Memory B cell (primary cell): ENCODE measurements around the gene NEK4.

ENCODE experiments used
- ATAC-seq: fragments of 150-1000 bp; cut with Tn5 transposase; 2 replicates; pipeline ENCODE4 v1.10.0; 2021; ENCODE audit warnings: low read depth, mild to moderate bottlenecking, moderate library complexity
- DNase-seq, 2 donors: peaks; one replicate each; pipeline ENCODE4 v3.0.0; 2022; ENCODE audit warnings: low spot score in 2 of 2
- H3K27ac Mint-ChIP-seq: one replicate; pipeline ENCODE4 v1.8.0; 2022; ENCODE audit warnings: mild to moderate bottlenecking, moderate library complexity, mixed read lengths
- H3K27me3 Mint-ChIP-seq: one replicate; pipeline ENCODE4 v1.8.0; 2022; ENCODE audit warnings: mixed read lengths
- H3K36me3 Mint-ChIP-seq: one replicate; pipeline ENCODE4 v1.8.0; 2022; ENCODE audit warnings: mild to moderate bottlenecking, mixed read lengths
- H3K4me1 Mint-ChIP-seq: one replicate; pipeline ENCODE4 v1.8.0; 2022; ENCODE audit warnings: mixed read lengths
- H3K4me3 Mint-ChIP-seq: one replicate; pipeline ENCODE4 v1.8.0; 2022; ENCODE audit warnings: mild to moderate bottlenecking, moderate library complexity, mixed read lengths
- H3K9me3 Mint-ChIP-seq: one replicate; pipeline ENCODE4 v1.8.0; 2022; ENCODE audit warnings: mixed read lengths

The NEK4 gene

DNA sequence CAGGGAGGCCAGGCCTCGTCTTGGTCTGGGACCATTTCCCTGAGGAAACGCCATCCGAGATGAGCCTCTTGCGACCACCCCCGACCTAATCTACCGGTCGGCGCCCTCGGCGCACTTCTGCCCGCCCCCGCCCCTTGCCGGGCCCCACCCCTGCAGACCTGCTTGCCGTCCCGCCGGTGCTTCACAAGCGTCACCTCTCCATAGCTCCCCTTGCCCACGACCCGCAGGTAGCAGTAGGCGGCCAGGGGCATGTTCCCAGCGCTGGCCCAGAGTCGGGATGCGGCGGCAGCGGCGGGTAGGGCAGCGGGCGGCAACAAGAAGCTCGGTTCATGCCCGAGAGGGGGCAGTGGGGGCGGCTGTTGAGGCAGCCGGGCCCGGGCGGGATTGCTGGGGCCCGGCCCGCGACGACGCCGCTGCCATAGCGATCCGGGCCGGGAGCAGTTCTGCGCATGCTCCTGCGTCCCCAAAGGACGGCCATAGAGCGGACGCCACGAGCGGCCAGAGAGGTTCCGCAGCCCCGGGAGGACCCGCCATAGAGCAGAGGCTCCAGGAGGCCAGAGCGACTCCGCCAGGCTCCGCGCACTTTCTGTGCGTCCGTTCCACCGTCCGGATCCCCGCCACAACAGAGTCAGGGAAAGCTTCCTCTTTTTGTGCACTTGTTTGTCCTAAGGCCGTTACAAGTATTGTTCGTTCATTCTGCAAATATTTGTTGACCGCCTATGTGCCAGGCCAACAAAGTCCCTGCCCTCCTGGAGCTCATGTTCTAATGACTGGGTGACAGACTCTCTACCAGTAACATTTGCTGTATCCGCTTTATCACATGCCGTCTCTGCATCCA lies at the start of gene NEK4:
TSS of gene NEK4 (minus strand) at position 445 of the 838 bp plus-strand sequence. CDS start at position 251, 194 bp downstream.
- DNase-seq (peak; percentile 69 to 75), ATAC-seq (peak; percentile 87)
- Mint-ChIP-seq H3K4me3 (peak within 1 kb of the TSS; percentile 95), H3K4me1 (peaks cover 14% of the 10 kb centered on the region), H3K27me3 (no peaks in the 10 kb centered on the region), H3K36me3 (peaks cover 2% of the 10 kb centered on the region), H3K9me3 (no peaks in the 10 kb centered on the region), H3K27ac (peak within 1 kb of the TSS; percentile 65)

DNA sequence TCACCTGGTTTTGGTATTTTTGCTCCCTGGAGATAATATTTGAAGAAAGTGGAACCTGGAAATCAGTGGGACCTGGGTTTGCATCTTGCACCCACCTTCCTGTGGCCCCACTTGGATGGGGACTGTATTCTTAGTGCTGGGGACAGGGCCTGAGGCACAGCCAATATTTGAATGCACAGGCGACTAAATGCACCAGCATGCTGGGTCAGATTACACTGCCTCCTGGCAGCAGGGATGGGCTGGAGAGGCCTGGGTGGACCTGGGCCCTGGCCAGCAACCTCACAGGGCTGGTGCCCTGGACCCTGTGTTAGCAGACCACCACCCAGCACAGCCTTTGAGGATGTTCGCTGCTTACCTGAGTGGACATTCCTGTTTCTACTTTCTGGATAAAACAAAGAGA lies 49.2 kb upstream of the NEK4 start:
- H3K4me1 Mint-ChIP-seq, result no peaks in the 10 kb centered on the region
- no peaks in the 10 kb centered on the region for H3K27me3 Mint-ChIP-seq
- ATAC-seq (no peak), DNase-seq (no peak)
- H3K4me3 Mint-ChIP-seq, result no peak overlapping the region
- no peak overlapping the region for H3K27ac Mint-ChIP-seq
- peaks cover 1% of the 10 kb centered on the region for H3K36me3 Mint-ChIP-seq
- H3K9me3 Mint-ChIP-seq, result no peaks in the 10 kb centered on the region

DNA sequence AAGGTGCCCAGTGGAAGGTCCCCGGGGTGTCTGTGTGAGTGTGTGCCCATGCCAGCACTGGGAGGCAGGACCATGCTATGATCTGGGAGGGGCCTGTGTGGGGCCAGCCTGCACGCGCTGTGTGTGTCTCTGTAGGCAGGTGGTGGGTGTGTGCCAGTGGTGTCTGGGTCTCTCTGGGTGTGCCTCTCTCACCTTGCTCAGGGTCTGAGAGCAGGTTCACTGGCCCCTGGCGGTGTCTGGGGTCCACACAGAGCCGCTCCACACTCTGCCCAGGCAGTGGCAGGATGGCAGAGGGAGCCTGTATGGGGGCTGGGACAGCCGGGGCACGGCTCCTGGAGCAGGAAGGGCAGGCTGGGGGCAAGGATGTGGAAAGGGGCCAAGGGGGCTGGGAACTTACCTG lies 47.1 kb upstream of the NEK4 start:
- no peak for DNase-seq
- no peak overlapping the region for H3K4me3 Mint-ChIP-seq
- H3K9me3 Mint-ChIP-seq, result no peaks in the 10 kb centered on the region
- no peak for ATAC-seq
- no peak overlapping the region for H3K27ac Mint-ChIP-seq
- H3K27me3 Mint-ChIP-seq, result no peaks in the 10 kb centered on the region
- no peaks in the 10 kb centered on the region for H3K36me3 Mint-ChIP-seq
- no peaks in the 10 kb centered on the region for H3K4me1 Mint-ChIP-seq

DNA sequence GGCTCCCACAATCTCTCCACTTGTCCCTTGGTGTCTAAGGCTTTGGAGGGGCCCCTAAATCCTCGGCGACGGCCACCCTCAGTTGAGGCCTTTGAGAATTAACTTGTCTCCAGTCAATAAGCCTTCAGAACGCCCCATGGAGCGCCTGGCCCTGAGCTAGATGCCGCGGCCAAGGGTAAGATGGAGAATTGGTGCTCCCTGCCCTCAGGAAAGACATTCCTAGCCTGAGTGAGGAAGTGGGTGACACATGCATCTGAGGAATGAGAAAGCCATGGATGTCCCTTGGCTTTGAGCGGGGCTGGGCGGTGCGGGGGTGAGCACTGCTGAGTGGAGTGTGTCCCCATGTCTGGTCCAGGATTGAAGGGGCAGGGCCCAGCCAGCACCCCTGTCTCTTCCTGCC lies 46.5 kb upstream of the NEK4 start:
- Mint-ChIP-seq H3K4me1 (no peaks in the 10 kb centered on the region), H3K27me3 (no peaks in the 10 kb centered on the region), H3K9me3 (no peaks in the 10 kb centered on the region), H3K4me3 (no peak overlapping the region), H3K36me3 (no peaks in the 10 kb centered on the region), H3K27ac (no peak overlapping the region)
- DNase-seq, result no peak
- no peak for ATAC-seq

DNA sequence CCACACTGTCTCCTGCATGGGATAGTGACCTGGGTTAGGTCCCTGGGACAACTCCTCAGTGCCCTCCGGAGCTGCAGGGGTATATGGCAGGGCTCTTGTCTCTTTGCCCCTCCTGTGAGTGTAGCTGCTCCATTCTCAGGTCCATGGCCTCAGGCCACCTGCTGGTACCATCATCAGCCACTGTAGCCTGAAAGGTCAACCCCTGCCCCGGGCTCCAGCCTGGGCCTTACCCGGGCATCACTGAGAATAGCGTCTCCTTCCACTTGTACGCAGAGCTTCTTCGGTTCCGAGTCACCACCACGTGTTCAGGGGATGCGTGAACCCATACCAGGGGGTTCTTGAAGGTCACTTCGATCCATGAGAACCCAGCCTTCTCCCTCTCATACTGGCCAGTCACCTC lies 45.9 kb upstream of the NEK4 start:
- Mint-ChIP-seq H3K9me3 (no peaks in the 10 kb centered on the region), H3K27me3 (no peaks in the 10 kb centered on the region), H3K4me1 (no peaks in the 10 kb centered on the region), H3K36me3 (no peaks in the 10 kb centered on the region), H3K4me3 (no peak overlapping the region), H3K27ac (no peak overlapping the region)
- DNase-seq (no peak), ATAC-seq (no peak)

DNA sequence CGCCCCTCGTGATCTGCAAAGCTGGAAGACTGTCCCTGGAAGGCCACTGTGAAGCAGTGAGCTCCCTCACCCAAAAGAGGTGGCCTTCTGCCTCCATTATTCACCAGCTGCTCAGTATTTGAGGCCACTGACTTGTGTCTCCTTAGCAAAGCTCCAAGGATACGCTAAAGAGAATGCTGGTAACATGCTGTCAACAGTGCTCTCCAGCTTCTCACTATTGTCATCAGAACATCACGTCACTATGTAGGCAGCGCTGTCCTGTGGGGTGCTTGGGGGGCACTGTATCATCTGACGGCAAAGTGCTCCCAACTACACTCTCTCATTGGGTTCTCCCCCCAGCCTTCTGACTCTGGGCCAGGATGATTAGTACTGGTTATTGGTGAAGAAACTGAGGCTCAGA lies 45.5 kb upstream of the NEK4 start:
- no peak for DNase-seq
- Mint-ChIP-seq H3K27ac (no peak overlapping the region), H3K4me1 (no peaks in the 10 kb centered on the region), H3K27me3 (no peaks in the 10 kb centered on the region), H3K36me3 (no peaks in the 10 kb centered on the region), H3K9me3 (no peaks in the 10 kb centered on the region), H3K4me3 (no peak overlapping the region)
- ATAC-seq, result no peak

DNA sequence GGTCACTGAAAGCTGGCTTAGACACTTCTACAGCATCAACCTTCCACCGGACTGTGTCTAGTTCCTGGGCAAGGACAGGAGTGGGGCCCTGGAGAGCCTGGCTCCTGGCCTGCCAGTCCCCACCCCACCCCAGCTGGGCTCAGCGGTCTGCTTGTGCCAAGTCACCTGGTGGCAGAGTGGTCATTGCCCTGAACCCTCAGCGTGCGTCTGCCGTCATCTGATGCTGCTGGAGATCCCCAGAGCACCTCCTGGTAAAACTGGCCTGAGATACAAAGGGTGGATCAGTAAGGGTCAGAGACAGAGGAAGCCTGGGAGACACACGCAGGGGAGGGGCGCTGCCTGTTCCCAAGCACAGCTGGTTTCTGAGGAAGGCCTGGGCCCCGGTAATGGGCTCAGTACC lies 43.1 kb upstream of the NEK4 start:
- Mint-ChIP-seq H3K27ac (no peak overlapping the region), H3K9me3 (peaks cover 2% of the 10 kb centered on the region), H3K4me1 (peaks cover 4% of the 10 kb centered on the region), H3K36me3 (no peaks in the 10 kb centered on the region), H3K4me3 (no peak overlapping the region), H3K27me3 (peaks cover 4% of the 10 kb centered on the region)
- no peak for DNase-seq
- no peak for ATAC-seq

DNA sequence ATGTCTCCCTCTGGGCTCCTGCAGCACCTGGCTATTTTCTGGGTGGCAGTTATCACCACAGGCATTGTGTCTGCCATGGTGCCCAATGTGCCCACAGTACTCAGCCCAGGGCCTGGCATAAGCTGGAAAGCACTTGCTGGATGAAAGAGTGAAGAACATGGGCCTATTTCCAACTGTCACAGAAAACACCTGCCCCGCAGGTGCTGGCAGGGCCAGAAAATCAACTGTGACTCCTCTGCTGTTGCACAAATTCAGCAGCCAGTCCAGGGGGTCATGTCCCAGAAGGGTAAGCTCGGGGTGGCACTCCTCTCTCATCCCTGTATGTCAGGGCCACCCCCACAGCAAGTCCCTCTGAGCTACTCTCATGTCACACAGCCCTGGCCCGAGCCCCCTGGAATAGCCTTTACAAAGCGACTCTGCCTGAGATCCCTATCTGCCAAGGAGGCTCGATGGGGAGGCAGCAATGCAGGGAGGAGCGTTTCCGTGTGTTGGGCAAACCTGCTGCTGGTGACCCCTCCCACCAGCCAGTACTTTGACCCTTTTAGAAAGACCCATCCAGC lies 40.8 kb upstream of the NEK4 start:
- no peaks in the 10 kb centered on the region for H3K36me3 Mint-ChIP-seq
- no peak overlapping the region for H3K27ac Mint-ChIP-seq
- no peak overlapping the region for H3K4me3 Mint-ChIP-seq

DNA sequence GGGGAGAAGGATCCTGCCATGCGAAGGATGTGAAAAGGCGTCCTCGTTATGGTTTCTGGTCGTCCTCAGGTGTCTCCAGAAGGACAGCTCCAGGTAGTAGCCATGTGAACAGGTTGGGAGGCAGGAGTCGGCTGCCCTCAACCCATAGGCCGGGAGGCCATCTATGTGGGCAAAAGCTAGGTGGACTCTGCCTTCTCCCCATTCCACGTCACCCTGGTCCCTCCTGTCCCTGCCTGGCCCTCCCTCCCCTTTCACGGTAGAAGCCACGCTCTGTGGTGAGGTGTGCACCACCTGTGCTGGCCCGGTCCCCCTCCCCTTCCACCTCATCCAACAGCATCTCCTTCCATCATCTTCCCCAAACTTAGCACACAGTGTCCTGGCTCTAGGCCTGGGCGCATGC lies 40.2 kb upstream of the NEK4 start:
- peaks cover 9% of the 10 kb centered on the region for H3K27me3 Mint-ChIP-seq
- peaks cover 4% of the 10 kb centered on the region for H3K4me1 Mint-ChIP-seq
- no peaks in the 10 kb centered on the region for H3K36me3 Mint-ChIP-seq
- ATAC-seq (no peak), DNase-seq (no peak)
- peaks cover 2% of the 10 kb centered on the region for H3K9me3 Mint-ChIP-seq
- H3K27ac Mint-ChIP-seq, result no peak overlapping the region
- no peak overlapping the region for H3K4me3 Mint-ChIP-seq

More for the DNA sequence above, 40.8 kb upstream of the NEK4 start:
- peaks cover 4% of the 10 kb centered on the region for H3K4me1 Mint-ChIP-seq
- DNase-seq (no peak), ATAC-seq (no peak)
- peaks cover 8% of the 10 kb centered on the region for H3K27me3 Mint-ChIP-seq
- peaks cover 2% of the 10 kb centered on the region for H3K9me3 Mint-ChIP-seq

DNA sequence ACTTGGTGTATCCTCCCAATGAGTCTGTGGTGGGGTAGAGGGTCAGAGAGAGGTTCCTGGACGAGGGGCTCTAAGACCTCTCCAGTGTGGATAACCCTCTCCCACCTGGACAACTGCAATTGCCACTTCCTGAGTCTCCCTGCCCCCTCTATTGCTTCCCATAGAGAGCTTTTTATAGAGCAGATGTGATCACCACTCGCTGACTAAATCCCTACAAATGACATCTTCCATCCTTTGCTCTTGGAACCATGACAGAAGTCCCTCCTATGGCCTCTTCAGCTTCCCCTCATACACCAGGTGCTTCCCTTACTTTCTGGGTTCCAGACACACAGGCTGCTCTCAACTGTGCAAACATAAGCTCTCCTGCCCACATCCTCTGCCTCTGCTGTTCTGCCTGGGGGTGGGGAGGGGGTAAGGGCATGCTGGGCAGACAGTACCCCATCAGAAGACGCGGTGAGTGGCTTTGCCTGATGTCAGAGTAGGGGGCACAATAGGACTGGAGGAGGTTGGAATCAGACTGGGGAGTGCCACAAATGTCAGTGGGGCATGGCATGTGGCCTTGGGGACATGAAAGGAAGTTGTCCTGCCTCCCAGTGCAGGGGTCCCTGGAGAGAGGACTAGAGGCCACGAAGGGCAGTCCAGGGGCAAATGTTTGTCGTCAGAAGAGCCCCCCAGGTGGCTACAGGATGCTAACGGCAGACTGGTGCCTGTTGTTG lies 39.1 kb upstream of the NEK4 start:
- Mint-ChIP-seq H3K4me3 (no peak overlapping the region), H3K27ac (no peak overlapping the region), H3K4me1 (peaks cover 4% of the 10 kb centered on the region), H3K36me3 (no peaks in the 10 kb centered on the region), H3K9me3 (peaks cover 2% of the 10 kb centered on the region), H3K27me3 (peaks cover 9% of the 10 kb centered on the region)
- ATAC-seq, result no peak
- DNase-seq, result no peak

DNA sequence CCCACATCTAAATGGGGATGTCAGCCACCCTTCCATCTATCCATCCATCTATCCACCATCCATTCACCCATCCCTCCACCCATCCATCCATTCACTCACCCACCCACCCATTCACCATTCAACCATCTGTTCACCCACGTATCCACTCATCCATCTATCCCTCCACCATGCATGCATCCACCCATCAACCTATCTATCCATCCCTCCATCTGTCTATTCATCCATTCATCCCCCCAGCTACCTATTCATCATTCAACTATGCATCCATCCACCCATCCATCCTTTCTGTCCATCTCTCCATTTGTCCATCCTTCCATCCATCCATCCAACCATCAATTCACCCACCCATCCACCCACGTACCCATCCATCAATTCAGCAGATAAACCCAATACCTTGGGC lies 38.4 kb upstream of the NEK4 start:
- Mint-ChIP-seq H3K27me3 (peaks cover 9% of the 10 kb centered on the region), H3K36me3 (no peaks in the 10 kb centered on the region), H3K4me1 (peaks cover 4% of the 10 kb centered on the region), H3K4me3 (no peak overlapping the region), H3K9me3 (peaks cover 2% of the 10 kb centered on the region), H3K27ac (no peak overlapping the region)
- DNase-seq (no peak), ATAC-seq (no peak)

DNA sequence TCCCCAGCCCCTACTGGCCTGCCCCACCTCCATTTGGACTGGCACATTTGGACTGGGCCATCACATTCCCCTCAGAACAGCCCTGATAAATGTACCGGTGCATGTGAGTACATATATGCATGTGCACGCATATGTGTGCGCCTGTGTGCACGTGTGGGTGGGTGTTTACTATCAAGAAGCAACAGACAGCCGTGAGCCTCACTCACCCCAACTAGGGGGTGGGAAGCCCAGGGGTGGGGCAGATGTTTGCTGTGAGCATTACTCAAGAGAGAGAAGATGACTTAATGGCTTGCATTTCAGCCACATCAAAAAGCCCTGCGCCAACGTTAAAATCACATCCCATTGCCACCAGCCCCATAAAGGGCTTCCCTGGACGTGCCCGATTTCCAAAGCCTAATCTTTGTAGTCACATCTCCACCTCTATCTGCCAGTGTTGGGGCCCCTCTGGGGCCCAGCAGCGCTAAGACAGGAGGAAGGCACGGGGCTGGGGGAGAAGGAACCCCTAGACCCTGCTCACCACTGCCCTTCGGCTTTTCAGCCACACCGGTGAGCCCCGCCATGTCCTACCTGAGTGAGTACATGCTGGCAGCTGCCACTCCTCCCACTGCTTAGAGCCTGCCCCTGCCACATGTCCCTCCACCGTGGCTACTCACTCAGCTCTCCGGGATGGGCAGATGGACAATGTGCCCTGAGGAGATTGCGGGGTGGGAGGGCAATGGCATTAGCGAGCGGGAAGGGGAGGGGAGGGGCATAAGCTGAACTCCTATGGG lies 34.7 kb upstream of the NEK4 start:
- Mint-ChIP-seq H3K36me3 (no peaks in the 10 kb centered on the region), H3K27me3 (peaks cover 12% of the 10 kb centered on the region), H3K4me3 (no peak overlapping the region), H3K4me1 (peaks cover 4% of the 10 kb centered on the region), H3K9me3 (peaks cover 2% of the 10 kb centered on the region), H3K27ac (no peak overlapping the region)
- DNase-seq (no peak), ATAC-seq (no peak)

DNA sequence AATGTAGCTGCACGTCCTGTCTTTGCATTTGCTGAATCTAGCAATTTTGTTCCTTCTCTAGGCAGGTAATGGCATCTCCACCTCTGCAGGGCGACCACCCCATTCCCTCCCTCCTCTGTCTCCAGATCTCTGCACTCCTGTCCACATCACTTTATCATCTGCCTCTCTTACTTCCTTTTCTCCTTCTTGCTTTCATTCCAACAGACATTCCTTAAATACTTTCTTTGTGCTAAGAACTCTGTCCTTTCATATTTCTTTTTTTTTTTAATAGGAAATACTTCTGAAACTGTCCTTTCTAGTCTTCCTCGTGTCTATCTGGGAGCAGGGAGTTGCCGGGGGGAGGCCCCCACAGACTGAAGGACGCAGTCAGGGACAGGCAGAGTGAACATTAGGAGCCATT lies 31.1 kb upstream of the NEK4 start:
- no peaks in the 10 kb centered on the region for H3K9me3 Mint-ChIP-seq
- ATAC-seq (no peak), DNase-seq (no peak)
- H3K27me3 Mint-ChIP-seq, result peaks cover 6% of the 10 kb centered on the region
- no peaks in the 10 kb centered on the region for H3K36me3 Mint-ChIP-seq
- no peak overlapping the region for H3K4me3 Mint-ChIP-seq
- no peaks in the 10 kb centered on the region for H3K4me1 Mint-ChIP-seq
- H3K27ac Mint-ChIP-seq, result no peak overlapping the region

DNA sequence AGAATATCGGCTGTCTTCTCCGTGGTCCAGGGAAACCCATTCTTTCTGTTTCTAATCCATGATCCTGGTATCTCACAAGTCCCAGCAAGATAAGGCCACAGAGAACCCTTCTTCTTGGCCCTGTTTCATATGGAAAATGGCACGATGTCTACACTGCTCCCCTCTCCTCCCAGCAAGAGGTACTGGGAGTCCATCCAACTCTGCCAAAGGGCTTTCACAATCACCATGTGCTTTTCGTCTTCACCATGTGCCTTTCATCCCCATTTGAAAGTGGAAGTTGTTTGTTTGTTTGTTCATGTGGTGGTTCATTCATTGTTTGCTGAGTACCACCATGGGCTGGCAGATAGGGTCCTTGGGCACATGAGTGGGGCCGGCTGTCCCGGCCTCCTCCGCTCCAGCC lies 29.3 kb upstream of the NEK4 start:
- Mint-ChIP-seq H3K36me3 (no peaks in the 10 kb centered on the region), H3K4me1 (no peaks in the 10 kb centered on the region), H3K27me3 (peaks cover 3% of the 10 kb centered on the region), H3K9me3 (no peaks in the 10 kb centered on the region), H3K4me3 (no peak overlapping the region), H3K27ac (no peak overlapping the region)
- ATAC-seq, result no peak
- no peak for DNase-seq
